ENCODE measurements around the gene SLC5A9.

DNA sequence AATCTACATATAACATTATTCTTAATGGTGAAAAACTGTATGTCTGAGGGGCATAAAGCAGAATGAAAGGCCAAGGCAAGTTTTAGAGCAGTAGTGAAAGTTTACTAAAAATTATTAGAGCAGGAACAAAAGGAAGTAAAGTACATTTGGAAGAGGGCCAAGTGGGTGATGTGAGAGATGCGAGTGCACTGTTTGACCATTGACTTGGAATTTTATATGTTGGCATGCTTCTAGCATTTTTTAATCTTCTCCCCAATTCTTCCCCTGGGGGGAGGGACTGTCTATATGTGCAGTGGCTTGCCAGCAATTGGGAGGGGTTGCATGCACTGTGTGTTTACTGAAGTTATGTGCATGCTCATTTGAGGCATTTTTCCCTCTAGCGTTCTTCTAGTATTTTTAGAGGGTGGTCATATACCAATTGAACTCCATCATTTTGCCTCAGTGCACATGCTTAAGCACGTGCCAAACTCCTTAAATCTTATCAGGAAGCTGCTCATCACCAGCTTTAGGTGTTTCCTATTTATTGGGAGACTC lies 36.1 kb upstream of the SLC5A9 start:
- no peak for TF ChIP-seq CTCF (IDR thresholded peaks at IDR 0.05)
- TF ChIP-seq EP300 (IDR thresholded peaks at IDR 0.05): no peak
- no peak for TF ChIP-seq POLR2A (IDR thresholded peaks at IDR 0.05)

Measured in upper lobe of left lung (tissue), 4 donors.